B cell (primary cell): ENCODE data around the gene CTCF. TPM values are rescaled to one million over a fixed set of nuclear protein-coding genes. Genes with fewer than 3 reads are reported as not detected.

Experiments used
- ATAC-seq: fragments of 200-7000 bp; cut with Tn5 transposase; one replicate; pipeline ENCODE4 v1.10.0; 2021; ENCODE audit warnings: low read depth, mild to moderate bottlenecking, moderate number of reproducible peaks, moderate library complexity
- CTCF ChIA-PET: fragments of 350-600 bp; sonication (Branson Sonifier 250); formaldehyde crosslinking; loops from one replicate; lab custom pipeline; 2021; ENCODE audit warnings: antibody characterized with exemption, inconsistent platforms; lab: Charles Lee
- POLR2A ChIA-PET: fragments of 350-600 bp; sonication (Branson Sonifier 250); formaldehyde crosslinking; loops from one replicate; lab custom pipeline; 2021; ENCODE audit warnings: antibody characterized with exemption; lab: Charles Lee
- DNase-seq: peaks from one replicate; pipeline ENCODE4 v3.0.0; 2013
- H2AFZ ChIP-seq: 2 replicates; pipeline ENCODE4 v1.6.1; 2012; ENCODE audit warnings: mild to moderate bottlenecking, low read depth, low read length; ENCODE audit not compliant: insufficient read depth, poor library complexity, severe bottlenecking
- H3K27ac ChIP-seq, 2 donors: 1 replicate in 1 of 2; 2 replicates in 1 of 2; pipeline ENCODE4 v1.5.1; 2012 to 2013; ENCODE audit warnings: low read length in 2 of 2, mild to moderate bottlenecking in 2 of 2, moderate library complexity in 1 of 2
- H3K27me3 ChIP-seq, 4 experiments: fragments of 200-600 bp in 1 of 4; sonication (generic) in 1 of 4; replicated peaks in 1 of 4; 1 replicate in 2 of 4; 2 replicates in 2 of 4; pipeline versions ENCODE4 v1.6.1 to v1.7.0; 2013 to 2016; ENCODE audit warnings: low read length in 3 of 4, mild to moderate bottlenecking in 2 of 4, mixed read lengths in 1 of 4, moderate library complexity in 1 of 4; ENCODE audit not compliant: insufficient read depth in 4 of 4, control insufficient read depth in 3 of 4; ENCODE audit errors: control extremely low read depth in 1 of 4
- H3K36me3 ChIP-seq, 2 experiments: replicated peaks in 1 of 2; 1 replicate in 1 of 2; 2 replicates in 1 of 2; pipeline versions ENCODE4 v1.6.1 to v1.7.1; 2013; ENCODE audit warnings: low read length in 1 of 2; ENCODE audit not compliant: insufficient read depth in 2 of 2, control insufficient read depth in 1 of 2; ENCODE audit errors: control extremely low read depth in 1 of 2, extremely low read depth in 1 of 2
- H3K4me1 ChIP-seq, 2 donors: fragments of 200-600 bp in 1 of 2; sonication (generic) in 1 of 2; 1 replicate in 1 of 2; 2 replicates in 1 of 2; pipeline versions ENCODE4 v1.5.1 to v1.6.1; 2013 to 2017; ENCODE audit warnings: low read length in 2 of 2; ENCODE audit not compliant: control insufficient read depth in 2 of 2, insufficient read depth in 2 of 2
- H3K4me2 ChIP-seq: replicated peaks from 2 replicates; pipeline ENCODE3; 2012; ENCODE audit warnings: mild to moderate bottlenecking, low read depth, low read length; ENCODE audit not compliant: poor library complexity, severe bottlenecking
- H3K4me3 ChIP-seq, 5 experiments: fragments of 200-600 bp in 1 of 5; sonication (generic) in 1 of 5; 1 replicate in 3 of 5; 2 replicates in 2 of 5; pipeline versions ENCODE4 v1.5.1 to v1.7.0; 2011 to 2016; ENCODE audit warnings: low read length in 4 of 5, mild to moderate bottlenecking in 4 of 5, low read depth in 2 of 5, control low read depth in 1 of 5, moderate library complexity in 1 of 5; ENCODE audit not compliant: insufficient read depth in 1 of 5; ENCODE audit errors: control extremely low read depth in 1 of 5, extremely low read depth in 1 of 5
- H3K79me2 ChIP-seq: fragments of 200-600 bp; sonication (generic); one replicate; pipeline ENCODE4 v1.6.0; 2016; ENCODE audit warnings: low read length; ENCODE audit not compliant: control insufficient read depth, insufficient read depth
- H3K9ac ChIP-seq: fragments of 200-600 bp; sonication (generic); 2 replicates; pipeline ENCODE4 v1.6.1; 2017; ENCODE audit warnings: mild to moderate bottlenecking, low read length, moderate library complexity
- H3K9me3 ChIP-seq, 3 donors: one replicate each; pipeline versions ENCODE4 v1.6.1 to v1.7.1; 2013; ENCODE audit warnings: low read length in 2 of 3; ENCODE audit not compliant: control insufficient read depth in 2 of 3, insufficient read depth in 1 of 3; ENCODE audit errors: control extremely low read depth in 1 of 3
- H4K20me1 ChIP-seq: 2 replicates; pipeline ENCODE4 v1.6.0; 2012; ENCODE audit warnings: mild to moderate bottlenecking, low read length; ENCODE audit not compliant: insufficient read depth, control insufficient read depth, poor library complexity, severe bottlenecking
- H3K27ac Mint-ChIP-seq: one replicate; pipeline ENCODE4 v1.8.0; 2021; ENCODE audit warnings: mixed read lengths
- H3K27me3 Mint-ChIP-seq: one replicate; pipeline ENCODE4 v1.8.0; 2021; ENCODE audit warnings: mixed read lengths
- H3K4me1 Mint-ChIP-seq: one replicate; pipeline ENCODE4 v1.8.0; 2021; ENCODE audit warnings: mixed read lengths
- H3K4me3 Mint-ChIP-seq: one replicate; pipeline ENCODE4 v1.8.0; 2021; ENCODE audit warnings: mixed read lengths
- H3K9me3 Mint-ChIP-seq: one replicate; pipeline ENCODE4 v1.8.0; 2022; ENCODE audit warnings: mixed read lengths; ENCODE audit not compliant: insufficient read depth
- CTCF ChIP-seq: fragments of 200-600 bp; IDR thresholded peaks from one replicate; pipeline ENCODE4 v1.8.0; 2022; ENCODE audit warnings: antibody characterized with exemption, mild to moderate bottlenecking
- EZH2 ChIP-seq: IDR thresholded peaks from 2 replicates; pipeline ENCODE4 v1.6.1; 2012; ENCODE audit warnings: borderline replicate concordance, low read depth, mild to moderate bottlenecking, moderate library complexity, low read length; ENCODE audit not compliant: insufficient read depth, poor library complexity, severe bottlenecking
- WGBS: methylation state at CpG from one replicate; pipeline ENCODE4 v1.1.5; 2013; ENCODE audit warnings: missing lambda C conversion rate; ENCODE audit not compliant: insufficient coverage; 5-methylcytosine and 5-hydroxymethylcytosine counted together
- intact Hi-C: fragments of 100-400 bp; cut with micrococcal nuclease; formaldehyde crosslinking; loops from one replicate; pipeline ENCODE4 v1.10.0; 2022
- polyA plus RNA-seq: library from polyadenylated mRNA; depleted of rRNA; stranded (reverse); fragments of >200 nt; gene quantifications from 2 replicates; pipeline ENCODE4 v1.2.3, GENCODE V29; 2012
- total RNA-seq, 2 donors: library from RNA; stranded (reverse); fragments of 120-200 nt in 1 of 2; gene quantifications; 1 replicate in 1 of 2; 2 replicates in 1 of 2; pipeline versions ENCODE4 v1.2.3 to v1.2.4, GENCODE V29; 2013 to 2022

The CTCF gene
- total and polyA plus RNA-seq, 2 donors (not counting 1 experiment from before 2014, with no cell fraction given) = 42.7 to 78.4 TPM

- Histone ChIP-seq H3K27ac (peak overlapping the region; percentile 94 to 96), H3K9ac (peak overlapping the region; percentile 69), H3K9me3 (no peaks in the 10 kb centered on the region), H3K4me3 (peak overlapping the region in 4 of 5 experiments; percentile 50 to 60 (median 53)), H3K36me3 (no peaks in the 10 kb centered on the region), H3K4me1 (peaks cover 63 to 80% of the 10 kb centered on the region in 2 donors), H3K27me3 (no peaks in the 10 kb centered on the region), H3K79me2 (peaks cover 37% of the 10 kb centered on the region), H3K4me2 (peak overlapping the region; percentile 88), H2AFZ (peak overlapping the region; percentile 30), H4K20me1 (peaks cover under 1% of the 10 kb centered on the region)
- no peaks in the 10 kb centered on the region for H3K27me3 Mint-ChIP-seq
- ChIA-PET CTCF (interaction anchor here (1.3 to 18.8 kb wide), 8 partner anchors 12 to 406 kb away, joined by 3 to 817 read pairs (median 110); partner anchors contain the start of genes AGRP, ATP6V0D1, C16orf86 and CARMIL2), POLR2A (interaction anchor here (0.7 to 3.7 kb wide), 5 partner anchors 11 to 43 kb away, joined by 5 to 17 read pairs (median 7); partner anchors contain the start of genes ATP6V0D1, CTCF and RIPOR1)
- WGBS = 12% methylated on average over 7 of the region's 8 CpGs
- H3K27ac Mint-ChIP-seq = peak overlapping the region; percentile 98
- DNase-seq (peak; percentile 58), ATAC-seq (no peak)
- peak overlapping the region; percentile 83 for H3K4me3 Mint-ChIP-seq
- intact Hi-C loops = loop anchor here (5.0 kb wide), 1 partner anchor 474 kb away; no protein-coding TSS in a partner anchor
- TF ChIP-seq EZH2 (no peak), CTCF (no peak)
- H3K9me3 Mint-ChIP-seq = no peaks in the 10 kb centered on the region
- H3K4me1 Mint-ChIP-seq = peaks cover 77% of the 10 kb centered on the region
Measured at GRCh38 chr16:67518676-67519075, 43.6 kb upstream of the CTCF start.

DNA sequence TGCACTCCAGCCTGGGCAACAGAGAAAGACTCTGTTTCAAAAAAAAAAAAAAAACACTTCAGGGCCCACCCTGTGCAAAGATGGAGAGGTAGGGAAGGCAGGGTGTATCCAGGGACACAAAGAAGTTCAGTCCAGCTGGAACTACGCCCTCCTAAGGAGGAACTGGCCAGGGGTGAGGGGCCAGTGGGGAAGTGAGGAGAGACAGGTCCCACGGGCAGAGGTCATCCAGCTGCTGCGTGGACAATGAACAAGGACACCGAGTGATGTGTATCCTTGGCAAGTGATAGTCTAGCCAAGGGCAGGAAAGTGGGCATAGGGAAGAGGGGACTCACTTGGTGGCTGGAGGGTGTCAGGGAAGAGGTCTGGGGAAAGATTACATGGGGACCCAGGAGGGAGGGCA is 43.1 kb upstream of the CTCF start:
- WGBS = 67% methylated on average over 4 of the region's 4 CpGs

More for the DNA sequence above, 43.1 kb upstream of the CTCF start:
- intact Hi-C loops = loop anchor here (5.0 kb wide), 1 partner anchor 473 kb away; no protein-coding TSS in a partner anchor
- H3K4me3 Mint-ChIP-seq = peak overlapping the region; percentile 83
- H3K27me3 ChIP-seq = no peaks in the 10 kb centered on the region
- H3K4me1 ChIP-seq = peaks cover 57 to 74% of the 10 kb centered on the region in 2 donors
- no peaks in the 10 kb centered on the region for H3K9me3 ChIP-seq
- peaks cover 6% of the 10 kb centered on the region for H4K20me1 ChIP-seq
- no peaks in the 10 kb centered on the region for H3K36me3 ChIP-seq
- peak overlapping the region; percentile 98 for H3K27ac Mint-ChIP-seq
- TF ChIP-seq CTCF (no peak), EZH2 (no peak)
- H3K27me3 Mint-ChIP-seq = no peaks in the 10 kb centered on the region
- no peaks in the 10 kb centered on the region for H3K9me3 Mint-ChIP-seq
- H3K27ac ChIP-seq = peak overlapping the region; percentile 94 to 96
- peak; percentile 27 for DNase-seq
- H3K4me1 Mint-ChIP-seq = peaks cover 76% of the 10 kb centered on the region
- peak overlapping the region; percentile 88 for H3K4me2 ChIP-seq
- ATAC-seq = no peak
- peaks cover 43% of the 10 kb centered on the region for H3K79me2 ChIP-seq
- CTCF ChIA-PET = interaction anchor here (3.0 to 18.8 kb wide), 7 partner anchors 12 to 149 kb away, joined by 23 to 817 read pairs (median 123); partner anchors contain the start of genes AGRP, ATP6V0D1, C16orf86 and CARMIL2
- peak overlapping the region; percentile 69 for H3K9ac ChIP-seq
- POLR2A ChIA-PET = interaction anchor here (0.7 to 3.7 kb wide), 8 partner anchors 10 to 287 kb away, joined by 6 to 19 read pairs (median 13); partner anchors contain the start of genes ACD, ATP6V0D1, RANBP10 and RIPOR1
- H2AFZ ChIP-seq = no peak overlapping the region
- peak overlapping the region in 4 of 5 experiments; percentile 50 to 60 (median 53) for H3K4me3 ChIP-seq
